ENCODE results near the gene CLIC5. TPM values are rescaled to one million over a fixed set of nuclear protein-coding genes. Genes with fewer than 3 reads are reported as not detected.

Gene CLIC5
- total RNA-seq, 1 experiment from 2014 or later: 0.20 TPM

DNA sequence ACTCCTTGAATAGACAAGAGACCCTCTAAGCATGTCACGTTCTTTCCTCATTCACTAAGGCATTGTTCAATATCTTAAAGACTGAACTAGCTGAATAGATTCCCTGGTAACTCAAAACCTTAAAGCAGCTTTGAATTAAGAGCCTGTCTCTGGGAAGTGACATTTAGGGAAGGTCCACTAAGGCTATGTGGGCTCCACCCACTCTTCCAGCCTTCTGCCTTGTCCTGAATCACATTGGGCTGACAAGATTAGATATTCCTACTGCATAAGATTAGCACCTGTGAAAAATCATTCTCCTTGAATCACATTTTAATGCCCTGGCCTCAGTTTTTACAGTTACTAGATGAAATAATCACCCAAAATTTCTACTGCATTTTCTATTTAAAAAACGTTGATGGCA is 36.3 kb downstream of the CLIC5 start:
- Histone ChIP-seq H3K56ac (ENCODE audit: insufficient read length, low read depth, low read length) (no peak overlapping the region), H3K4ac (ENCODE audit: low read depth, low read length) (no peak overlapping the region), H3K27me3 (ENCODE audit: insufficient read depth, low read length) (no peaks in the 10 kb centered on the region), H4K91ac (ENCODE audit: insufficient read length, low read depth, low read length) (no peak overlapping the region), H3K9ac (ENCODE audit: extremely low read depth, insufficient read length, low read length) (no peak overlapping the region), H3K4me1 (ENCODE audit: insufficient read depth, low read length) (no peaks in the 10 kb centered on the region), H3T11ph (ENCODE audit: low read length) (no peak overlapping the region), H2BK120ac (ENCODE audit: low read depth, low read length, poor library complexity, severe bottlenecking) (no peak overlapping the region), H3K4me2 (ENCODE audit: insufficient read depth, insufficient read length, low read length) (no peak overlapping the region), H4K20me1 (ENCODE audit: control insufficient read depth, insufficient read depth, insufficient read length) (no peaks in the 10 kb centered on the region), H4K8ac (replicated peaks; ENCODE audit: insufficient read length, low read depth, low read length) (no peak overlapping the region), H3K79me1 (ENCODE audit: insufficient read depth, low read depth, low read length, poor library complexity, severe bottlenecking) (no peaks in the 10 kb centered on the region), H2AK5ac (ENCODE audit: insufficient read length, low read length) (no peak overlapping the region), H2AFZ (ENCODE audit: low read length) (no peak overlapping the region), H3K23me2 (ENCODE audit: insufficient read length, low read depth, low read length, poor library complexity, severe bottlenecking) (no peaks in the 10 kb centered on the region), H2BK20ac (ENCODE audit: low read depth, low read length, poor library complexity, severe bottlenecking) (no peak overlapping the region), H2BK5ac (ENCODE audit: insufficient read length, low read length) (no peak overlapping the region), H3K23ac (ENCODE audit: insufficient read length, low read depth, low read length) (no peak overlapping the region), H3K79me2 (ENCODE audit: insufficient read depth, low read length) (no peaks in the 10 kb centered on the region), H2BK15ac (ENCODE audit: low read depth, low read length) (no peak overlapping the region), H3K27ac (ENCODE audit: insufficient read length, low read depth, low read length) (no peak overlapping the region), H3K14ac (ENCODE audit: insufficient read depth, low read length) (no peak overlapping the region), H3K18ac (ENCODE audit: insufficient read length, low read depth, low read length) (no peak overlapping the region), H3K9me3 (ENCODE audit: control insufficient read depth, low read depth, low read length) (no peaks in the 10 kb centered on the region), H2BK12ac (ENCODE audit: insufficient read length, low read depth, low read length) (no peak overlapping the region), H4K5ac (ENCODE audit: insufficient read length, low read depth, low read length) (no peak overlapping the region)
- no peak for TF ChIP-seq CTCF (conservative IDR thresholded peaks at IDR 0.05)
- Mint-ChIP-seq H3K36me3 (ENCODE audit: insufficient read depth in 1 of 3, low read depth in 3 of 3) (no peaks in the 10 kb centered on the region; a peak in 2 of 7 replicates), H3K4me3 (no peak overlapping the region), H3K9me3 (peaks cover 2 to 4% of the 10 kb centered on the region in 2 experiments; a peak in 4 of 5 replicates), H3K27me3 (ENCODE audit: low read depth) (no peaks in the 10 kb centered on the region), H3K27ac (no peak overlapping the region), H3K4me1 (no peaks in the 10 kb centered on the region)
- WGBS (ENCODE audit: extremely low coverage, insufficient read length, low lambda C conversion rate): no CpG with 5 or more reads among the region's 2 CpGs
- no peak for DNase-seq

Measured in H9 (cell line).